ENCODE measurements around the gene GNAZ.

GRCh38 chr22:23166841-23167616 is 96.7 kb downstream of the GNAZ start:
- TF ChIP-seq POLR2AphosphoS5 (IDR thresholded peaks at IDR 0.05) (no peak), CTCF (IDR thresholded peaks at IDR 0.05) (no peak), POLR2A (IDR thresholded peaks at IDR 0.05) (no peak), EP300 (IDR thresholded peaks at IDR 0.05) (no peak)

Measured in gastroesophageal sphincter (tissue), 3 donors.